DND-41 (cell line): ENCODE measurements around the gene CHAC1.
A peak's percentile ranks its signal among the peaks of the same experiment; 100 is the strongest.

Experiments used
- ATAC-seq: fragments of 200-7000 bp; cut with Tn5 transposase; 3 replicates; pipeline ENCODE4 v1.9.1; 2021; ENCODE audit warnings: low read depth; ENCODE audit not compliant: insufficient read depth
- DNase-seq: peaks from one replicate; pipeline ENCODE4 v3.0.0-alpha.2; 2020
- H2AFZ ChIP-seq: 2 replicates; pipeline ENCODE4 v1.6.0; 2012; ENCODE audit warnings: low read depth, low read length
- H3K27ac ChIP-seq: 2 replicates; pipeline ENCODE4 v1.5.1; 2012; ENCODE audit warnings: low read length, inconsistent platforms
- H3K27me3 ChIP-seq: fragments of 200-600 bp; sonication (generic); 2 replicates; pipeline ENCODE4 v1.6.0; 2012; ENCODE audit warnings: low read length, mild to moderate bottlenecking, inconsistent platforms; ENCODE audit not compliant: insufficient read depth, poor library complexity
- H3K36me3 ChIP-seq: 2 replicates; pipeline ENCODE4 v1.5.1; 2012; ENCODE audit warnings: low read length, inconsistent platforms; ENCODE audit not compliant: insufficient read depth
- H3K4me1 ChIP-seq: 2 replicates; pipeline ENCODE4 v1.5.1; 2012; ENCODE audit warnings: mild to moderate bottlenecking, low read length; ENCODE audit not compliant: insufficient read depth
- H3K4me2 ChIP-seq: 2 replicates; pipeline ENCODE4 v1.6.0; 2012; ENCODE audit warnings: mild to moderate bottlenecking, moderate library complexity, low read length, inconsistent platforms; ENCODE audit not compliant: insufficient read depth
- H3K4me3 ChIP-seq, 2 experiments: fragments of 200-600 bp in 1 of 2; shearing (Covaris generic) in 1 of 2; 2 replicates each; pipeline ENCODE4 v1.5.1; 2012 to 2016; ENCODE audit warnings: inconsistent platforms in 2 of 2, low read length in 2 of 2, mild to moderate bottlenecking in 2 of 2, low read depth in 1 of 2, moderate library complexity in 1 of 2
- H3K79me2 ChIP-seq: 2 replicates; pipeline ENCODE4 v1.6.0; 2012; ENCODE audit warnings: low read length, inconsistent platforms; ENCODE audit not compliant: insufficient read depth
- H3K9ac ChIP-seq: 2 replicates; pipeline ENCODE4 v1.6.0; 2012; ENCODE audit warnings: low read depth, mild to moderate bottlenecking, inconsistent platforms, low read length, moderate library complexity
- H3K9me3 ChIP-seq: 2 replicates; pipeline ENCODE4 v1.5.1; 2012; ENCODE audit warnings: low read length, moderate library complexity, mild to moderate bottlenecking, inconsistent platforms; ENCODE audit not compliant: insufficient read depth, severe bottlenecking
- H4K20me1 ChIP-seq: 2 replicates; pipeline ENCODE4 v1.6.0; 2012; ENCODE audit warnings: low read length; ENCODE audit not compliant: insufficient read depth
- CTCF ChIP-seq: IDR thresholded peaks from 2 replicates; pipeline ENCODE4 v1.5.1; 2012; ENCODE audit warnings: borderline replicate concordance, low read length, moderate library complexity, mild to moderate bottlenecking; ENCODE audit not compliant: poor library complexity, severe bottlenecking; ENCODE audit errors: extremely low read depth
- EZH2 ChIP-seq: IDR thresholded peaks from 3 replicates; pipeline ENCODE4 v1.6.1; 2012; ENCODE audit warnings: borderline replicate concordance, low read depth, mild to moderate bottlenecking, moderate library complexity, low read length, inconsistent platforms; ENCODE audit not compliant: severe bottlenecking

Gene CHAC1

DNA sequence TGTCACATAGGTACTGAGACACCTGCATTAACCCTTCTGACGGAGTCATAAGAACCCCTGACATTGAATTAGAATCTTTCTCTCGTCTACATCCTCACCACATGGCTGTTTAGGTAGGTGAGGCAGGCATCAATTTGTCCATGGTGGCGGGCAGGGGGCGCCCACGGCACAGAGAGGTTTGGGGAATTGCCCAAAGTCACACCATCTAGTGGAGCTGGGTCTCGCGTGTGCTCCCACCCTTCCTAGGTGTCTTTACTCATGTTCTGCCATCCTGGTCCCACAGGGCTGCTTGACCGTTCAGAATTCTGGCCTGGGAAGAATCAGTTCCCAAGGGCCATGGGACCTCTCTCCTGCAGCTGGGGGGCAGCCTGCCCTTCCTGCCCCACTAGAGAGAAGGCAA is 38.8 kb upstream of the CHAC1 start:
- Histone ChIP-seq H2AFZ (no peak overlapping the region), H3K27ac (no peak overlapping the region)

DNA sequence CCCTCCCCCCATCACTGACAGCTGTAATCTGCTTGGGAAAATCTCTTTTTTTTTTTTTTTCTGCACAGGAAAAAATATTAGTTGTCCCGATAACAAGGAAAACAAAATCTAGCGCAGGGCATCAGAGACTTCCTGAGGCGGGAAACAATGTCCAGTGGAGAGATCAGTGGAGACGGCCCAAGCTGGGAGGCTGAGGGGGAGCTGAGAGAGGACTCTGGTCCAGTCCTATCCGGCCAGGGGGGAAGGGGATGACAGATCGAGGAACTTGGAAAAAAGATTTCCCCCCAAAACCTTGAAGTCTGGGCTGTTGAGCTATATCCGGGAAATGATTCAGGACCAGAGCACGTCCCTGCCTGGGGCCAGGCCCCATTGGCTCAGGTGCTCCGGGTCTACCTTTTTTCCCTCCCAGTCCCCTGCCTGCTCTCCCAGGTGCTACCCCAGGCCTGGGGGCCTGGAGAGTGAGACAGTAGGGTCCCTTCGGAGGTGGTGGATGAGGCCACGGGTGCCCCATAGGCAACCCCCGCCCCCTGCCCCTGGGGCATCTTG is 38.1 kb upstream of the CHAC1 start:
- H3K4me1 ChIP-seq: no peaks in the 10 kb centered on the region
- no peak overlapping the region for H3K4me3 ChIP-seq

More for the DNA sequence above, 38.8 kb upstream of the CHAC1 start:
- Histone ChIP-seq H3K36me3 (no peaks in the 10 kb centered on the region), H3K79me2 (no peaks in the 10 kb centered on the region), H3K4me1 (no peaks in the 10 kb centered on the region), H3K27me3 (no peaks in the 10 kb centered on the region), H3K4me2 (no peak overlapping the region), H3K9me3 (no peaks in the 10 kb centered on the region), H4K20me1 (no peaks in the 10 kb centered on the region), H3K4me3 (no peak overlapping the region), H3K9ac (no peak overlapping the region)
- 0 out of 3 replicates have a peak, but pooled peaks have one; percentile 42 for ATAC-seq
- DNase-seq: no peak
- TF ChIP-seq EZH2 (no peak), CTCF (peak; percentile 26)

DNA sequence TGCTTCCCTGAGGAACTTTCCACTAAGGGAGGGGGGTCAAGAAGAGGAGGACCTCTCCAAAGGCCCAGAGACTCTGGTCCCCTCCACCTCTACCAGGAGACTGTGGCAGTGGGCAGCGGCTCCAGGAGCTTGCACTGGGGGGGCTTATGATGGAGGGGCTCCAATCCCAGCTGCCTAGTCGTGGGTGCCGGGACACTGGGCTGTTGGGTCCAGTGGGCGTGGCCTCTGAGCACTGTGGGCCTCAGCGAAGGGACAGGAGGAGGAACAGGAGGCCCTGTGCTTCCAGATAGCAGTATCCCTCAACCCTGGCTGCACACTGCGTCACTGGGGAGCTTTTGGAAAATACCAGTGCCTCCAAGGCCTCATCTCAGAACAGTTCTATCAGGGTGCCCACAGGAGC is 37.6 kb upstream of the CHAC1 start:
- no peak overlapping the region for H2AFZ ChIP-seq
- no peaks in the 10 kb centered on the region for H3K4me1 ChIP-seq
- no peaks in the 10 kb centered on the region for H3K9me3 ChIP-seq
- 0 out of 2 replicates have a peak, but pooled peaks cover under 1% of the 10 kb centered on the region for H4K20me1 ChIP-seq
- no peak overlapping the region for H3K27ac ChIP-seq
- no peaks in the 10 kb centered on the region for H3K79me2 ChIP-seq
- TF ChIP-seq CTCF (no peak), EZH2 (no peak)
- H3K36me3 ChIP-seq: no peaks in the 10 kb centered on the region
- H3K9ac ChIP-seq: no peak overlapping the region
- no peaks in the 10 kb centered on the region for H3K27me3 ChIP-seq
- DNase-seq (no peak), ATAC-seq (no peak)
- H3K4me2 ChIP-seq: no peak overlapping the region
- H3K4me3 ChIP-seq: no peak overlapping the region

More for the DNA sequence above, 38.1 kb upstream of the CHAC1 start:
- no peaks in the 10 kb centered on the region for H4K20me1 ChIP-seq
- no peaks in the 10 kb centered on the region for H3K27me3 ChIP-seq
- H3K9ac ChIP-seq: no peak overlapping the region
- H2AFZ ChIP-seq: no peak overlapping the region
- no peak overlapping the region for H3K4me2 ChIP-seq
- H3K9me3 ChIP-seq: no peaks in the 10 kb centered on the region
- ATAC-seq (no peak), DNase-seq (no peak)
- H3K79me2 ChIP-seq: no peaks in the 10 kb centered on the region
- no peak for TF ChIP-seq CTCF
- TF ChIP-seq EZH2: no peak
- no peak overlapping the region for H3K27ac ChIP-seq
- no peaks in the 10 kb centered on the region for H3K36me3 ChIP-seq

DNA sequence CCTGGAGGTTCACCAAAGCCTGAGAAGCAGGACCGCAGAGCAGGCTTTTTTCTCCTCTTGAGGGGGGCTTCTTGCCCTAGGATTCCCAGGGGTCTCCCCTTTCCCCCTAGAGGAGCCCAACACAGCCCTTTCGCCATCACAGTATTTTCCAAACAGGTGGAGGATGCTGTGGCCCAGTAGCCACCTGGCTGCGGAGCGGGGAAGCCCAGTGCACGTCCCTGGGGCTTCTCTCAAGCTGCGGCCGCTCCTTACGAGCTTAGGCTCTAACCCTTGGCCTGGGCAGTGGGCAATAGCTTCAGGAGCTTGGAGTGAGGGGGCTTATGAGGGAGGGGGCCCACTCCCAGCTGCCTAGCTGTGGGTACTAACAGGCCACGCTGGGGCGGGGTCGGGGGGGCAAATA is 35.7 kb upstream of the CHAC1 start:
- H3K9me3 ChIP-seq: no peaks in the 10 kb centered on the region
- DNase-seq (no peak), ATAC-seq (no peak)
- H3K27me3 ChIP-seq: peaks cover under 1% of the 10 kb centered on the region
- H3K79me2 ChIP-seq: no peaks in the 10 kb centered on the region
- H3K4me1 ChIP-seq: no peaks in the 10 kb centered on the region
- no peak overlapping the region for H3K4me3 ChIP-seq
- H4K20me1 ChIP-seq: 0 out of 2 replicates have a peak, but pooled peaks cover 4% of the 10 kb centered on the region
- H3K36me3 ChIP-seq: no peaks in the 10 kb centered on the region
- TF ChIP-seq EZH2 (no peak), CTCF (no peak)
- H3K9ac ChIP-seq: no peak overlapping the region
- H3K4me2 ChIP-seq: no peak overlapping the region
- no peak overlapping the region for H2AFZ ChIP-seq
- no peak overlapping the region for H3K27ac ChIP-seq
